ENCODE data around the gene SEC31A.

The SEC31A gene

GRCh38 chr4:82801910-82802521, 88.9 kb downstream of the SEC31A start:
- Histone ChIP-seq H3K27ac (ENCODE audit: low read length) (no peak overlapping the region), H3K4me1 (ENCODE audit: control insufficient read depth in 1 of 2, insufficient read depth in 2 of 2, low read length in 2 of 2) (peaks cover 0 to 8% of the 10 kb centered on the region in 2 donors), H3K9me3 (ENCODE audit: control insufficient read depth in 1 of 2, low read length in 2 of 2) (no peaks in the 10 kb centered on the region), H3K4me3 (ENCODE audit: low read depth in 1 of 2, low read length in 2 of 2) (no peak overlapping the region), H3K27me3 (ENCODE audit: low read depth, low read length) (no peaks in the 10 kb centered on the region), H3K36me3 (ENCODE audit: control insufficient read depth in 1 of 2, insufficient read depth in 2 of 2, low read length in 2 of 2) (no peaks in the 10 kb centered on the region)

GRCh38 chr4:82799006-82799881, 91.7 kb downstream of the SEC31A start:
- H3K4me3 ChIP-seq (ENCODE audit: low read depth in 1 of 2, low read length in 2 of 2), result peak overlapping the region; percentile 75 to 90
- no peaks in the 10 kb centered on the region for H3K36me3 ChIP-seq (ENCODE audit: control insufficient read depth in 1 of 2, insufficient read depth in 2 of 2, low read length in 2 of 2)
- H3K9me3 ChIP-seq (ENCODE audit: control insufficient read depth in 1 of 2, low read length in 2 of 2), result no peaks in the 10 kb centered on the region
- H3K4me1 ChIP-seq (ENCODE audit: control insufficient read depth in 1 of 2, insufficient read depth in 2 of 2, low read length in 2 of 2), result peaks cover 0 to 16% of the 10 kb centered on the region in 2 donors
- H3K27me3 ChIP-seq (ENCODE audit: low read depth, low read length), result no peaks in the 10 kb centered on the region
- peak overlapping the region; percentile 29 for H3K27ac ChIP-seq (ENCODE audit: low read length)

GRCh38 chr4:82798168-82799005, 92.6 kb downstream of the SEC31A start, which contains the start of gene SCD5:
Gene SCD5, minus strand, starts transcription at chr4:82798796. Its CDS starts 259 bp downstream, at chr4:82798537.
- peaks cover 0 to 16% of the 10 kb centered on the region in 2 donors for H3K4me1 ChIP-seq (ENCODE audit: control insufficient read depth in 1 of 2, insufficient read depth in 2 of 2, low read length in 2 of 2)
- no peaks in the 10 kb centered on the region for H3K9me3 ChIP-seq (ENCODE audit: control insufficient read depth in 1 of 2, low read length in 2 of 2)
- no peaks in the 10 kb centered on the region for H3K36me3 ChIP-seq (ENCODE audit: control insufficient read depth in 1 of 2, insufficient read depth in 2 of 2, low read length in 2 of 2)
- no peaks in the 10 kb centered on the region for H3K27me3 ChIP-seq (ENCODE audit: low read depth, low read length)
- H3K4me3 ChIP-seq (ENCODE audit: low read depth in 1 of 2, low read length in 2 of 2), result peak within 1 kb of the TSS; percentile 75 to 90
- H3K27ac ChIP-seq (ENCODE audit: low read length), result peak within 1 kb of the TSS; percentile 29

DNA sequence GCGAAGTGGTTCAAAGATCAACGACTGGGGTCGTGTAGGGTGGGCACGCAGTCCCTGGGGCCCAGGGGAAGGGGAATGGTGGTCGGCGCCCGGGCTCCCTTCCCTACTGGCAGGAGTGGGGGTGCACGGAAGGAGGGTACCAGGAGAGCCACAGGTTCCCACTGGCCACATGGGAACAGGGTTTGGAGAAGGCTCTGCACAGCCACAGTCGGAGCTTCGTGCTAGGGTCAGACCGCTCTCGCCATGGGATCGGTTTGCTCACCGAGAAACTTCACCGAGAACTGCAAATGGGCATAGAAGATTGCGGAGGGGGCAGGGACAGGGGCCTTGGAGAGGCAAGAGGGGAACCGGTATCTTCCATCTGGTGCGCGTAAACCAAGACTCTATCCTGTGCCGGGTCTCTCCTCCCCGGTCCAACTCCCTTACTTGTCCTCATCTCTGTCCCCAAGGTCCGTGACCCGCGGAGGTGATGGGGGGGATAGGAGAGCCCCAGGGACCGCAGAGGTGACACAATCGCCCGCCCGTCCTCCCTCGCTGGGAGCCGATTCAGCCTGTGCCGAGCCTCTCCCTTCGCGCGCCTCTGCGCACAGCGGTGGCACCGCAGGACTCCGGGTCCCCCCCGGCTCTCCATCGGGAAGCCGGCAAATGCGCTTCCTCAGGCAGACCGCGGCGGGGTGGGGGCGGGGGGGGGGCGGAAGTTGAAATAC, 93.4 kb downstream of the SEC31A start:
- Histone ChIP-seq H3K36me3 (ENCODE audit: control insufficient read depth in 1 of 2, insufficient read depth in 2 of 2, low read length in 2 of 2) (no peaks in the 10 kb centered on the region), H3K4me1 (ENCODE audit: control insufficient read depth in 1 of 2, insufficient read depth in 2 of 2, low read length in 2 of 2) (peaks cover 0 to 16% of the 10 kb centered on the region in 2 donors), H3K9me3 (ENCODE audit: control insufficient read depth in 1 of 2, low read length in 2 of 2) (no peaks in the 10 kb centered on the region), H3K27ac (ENCODE audit: low read length) (no peak overlapping the region), H3K27me3 (ENCODE audit: low read depth, low read length) (no peaks in the 10 kb centered on the region), H3K4me3 (ENCODE audit: low read depth in 1 of 2, low read length in 2 of 2) (peak overlapping the region; percentile 57 to 90)

DNA sequence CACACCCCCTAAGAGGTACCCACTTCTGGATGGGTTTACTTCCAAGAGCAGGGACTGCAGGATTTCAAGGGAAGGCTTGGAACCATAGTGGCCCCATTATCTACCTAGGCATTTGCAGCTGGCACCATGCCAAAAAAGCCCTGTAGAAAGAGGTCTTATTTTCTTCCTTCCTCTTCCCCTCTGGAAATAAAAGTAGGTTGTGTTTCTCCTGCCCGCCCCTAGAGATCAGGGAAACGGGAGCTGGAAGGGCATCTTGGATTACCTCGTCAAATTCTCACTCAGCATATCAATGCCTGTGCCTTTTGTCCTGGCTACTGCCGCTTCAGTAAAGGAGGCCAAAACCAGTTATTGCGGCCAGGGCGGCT, 93.9 kb downstream of the SEC31A start:
- H3K4me1 ChIP-seq (ENCODE audit: control insufficient read depth in 1 of 2, insufficient read depth in 2 of 2, low read length in 2 of 2), result peaks cover 0 to 16% of the 10 kb centered on the region in 2 donors
- no peak overlapping the region for H3K27ac ChIP-seq (ENCODE audit: low read length)
- H3K4me3 ChIP-seq (ENCODE audit: low read depth in 1 of 2, low read length in 2 of 2), result peak overlapping the region; percentile 57 to 90
- no peaks in the 10 kb centered on the region for H3K27me3 ChIP-seq (ENCODE audit: low read depth, low read length)
- no peaks in the 10 kb centered on the region for H3K9me3 ChIP-seq (ENCODE audit: control insufficient read depth in 1 of 2, low read length in 2 of 2)
- no peaks in the 10 kb centered on the region for H3K36me3 ChIP-seq (ENCODE audit: control insufficient read depth in 1 of 2, insufficient read depth in 2 of 2, low read length in 2 of 2)

GRCh38 chr4:82792912-82793649, 97.9 kb downstream of the SEC31A start:
- Histone ChIP-seq H3K4me3 (ENCODE audit: low read depth in 1 of 2, low read length in 2 of 2) (no peak overlapping the region), H3K4me1 (ENCODE audit: control insufficient read depth in 1 of 2, insufficient read depth in 2 of 2, low read length in 2 of 2) (peaks cover 0 to 33% of the 10 kb centered on the region in 2 donors), H3K27ac (ENCODE audit: low read length) (no peak overlapping the region), H3K9me3 (ENCODE audit: control insufficient read depth in 1 of 2, low read length in 2 of 2) (no peaks in the 10 kb centered on the region), H3K36me3 (ENCODE audit: control insufficient read depth in 1 of 2, insufficient read depth in 2 of 2, low read length in 2 of 2) (no peaks in the 10 kb centered on the region), H3K27me3 (ENCODE audit: low read depth, low read length) (no peaks in the 10 kb centered on the region)

- no peaks in the 10 kb centered on the region for H3K27me3 ChIP-seq (ENCODE audit: low read depth, low read length)
- no peaks in the 10 kb centered on the region for H3K9me3 ChIP-seq (ENCODE audit: control insufficient read depth in 1 of 2, low read length in 2 of 2)
- H3K4me3 ChIP-seq (ENCODE audit: low read depth in 1 of 2, low read length in 2 of 2), result no peak overlapping the region
- H3K27ac ChIP-seq (ENCODE audit: low read length), result no peak overlapping the region
- H3K36me3 ChIP-seq (ENCODE audit: control insufficient read depth in 1 of 2, insufficient read depth in 2 of 2, low read length in 2 of 2), result no peaks in the 10 kb centered on the region
- H3K4me1 ChIP-seq (ENCODE audit: control insufficient read depth in 1 of 2, insufficient read depth in 2 of 2, low read length in 2 of 2), result peaks cover 0 to 30% of the 10 kb centered on the region in 2 donors
Observed at GRCh38 chr4:82791179-82791578, 99.8 kb downstream of the SEC31A start.

GRCh38 chr4:82790060-82790660, 100.8 kb downstream of the SEC31A start:
- Histone ChIP-seq H3K36me3 (ENCODE audit: control insufficient read depth in 1 of 2, insufficient read depth in 2 of 2, low read length in 2 of 2) (no peaks in the 10 kb centered on the region), H3K4me3 (ENCODE audit: low read depth in 1 of 2, low read length in 2 of 2) (no peak overlapping the region), H3K4me1 (ENCODE audit: control insufficient read depth in 1 of 2, insufficient read depth in 2 of 2, low read length in 2 of 2) (peaks cover 2 to 40% of the 10 kb centered on the region in 2 donors), H3K9me3 (ENCODE audit: control insufficient read depth in 1 of 2, low read length in 2 of 2) (no peaks in the 10 kb centered on the region), H3K27ac (ENCODE audit: low read length) (no peak overlapping the region), H3K27me3 (ENCODE audit: low read depth, low read length) (no peaks in the 10 kb centered on the region)

DNA sequence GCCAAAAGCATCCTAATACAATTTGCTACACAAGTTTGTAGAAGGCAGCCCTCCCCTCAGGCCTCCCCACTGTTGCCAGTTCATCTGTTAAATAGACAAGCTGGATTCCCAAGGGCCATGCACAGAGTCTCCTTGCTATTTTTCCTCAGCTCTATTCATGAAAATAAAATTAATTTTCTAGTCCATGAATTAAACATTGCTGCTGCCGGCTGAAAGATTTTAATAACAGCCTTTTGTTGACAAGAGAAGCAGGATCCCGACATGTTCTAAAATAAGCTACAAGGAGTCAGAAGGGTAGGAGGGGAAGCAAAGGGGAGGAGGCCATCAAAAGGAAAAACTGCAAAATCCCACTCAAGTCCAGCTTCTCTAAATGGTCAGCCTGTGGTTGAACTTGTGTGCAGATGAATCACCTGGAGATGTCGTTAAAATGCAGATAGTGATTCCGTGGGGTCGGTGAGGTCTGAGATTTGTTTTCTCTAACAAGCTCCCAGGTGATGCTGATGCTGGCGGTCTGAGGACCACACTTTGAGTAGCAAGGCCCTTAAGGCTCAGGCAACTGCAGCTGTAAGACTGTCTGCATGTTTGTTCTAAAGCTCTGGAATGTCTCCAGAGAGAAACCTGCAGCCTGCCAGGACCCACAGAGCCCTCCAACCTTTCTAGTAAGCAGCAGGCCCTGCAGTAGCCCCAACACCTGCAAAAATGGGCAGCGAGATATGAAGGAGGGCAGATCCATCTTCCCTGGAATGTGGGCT, 101.8 kb downstream of the SEC31A start:
- Histone ChIP-seq H3K27ac (ENCODE audit: low read length) (no peak overlapping the region), H3K9me3 (ENCODE audit: control insufficient read depth in 1 of 2, low read length in 2 of 2) (no peaks in the 10 kb centered on the region), H3K4me3 (ENCODE audit: low read depth in 1 of 2, low read length in 2 of 2) (no peak overlapping the region), H3K27me3 (ENCODE audit: low read depth, low read length) (no peaks in the 10 kb centered on the region), H3K4me1 (ENCODE audit: control insufficient read depth in 1 of 2, insufficient read depth in 2 of 2, low read length in 2 of 2) (peaks cover 10 to 48% of the 10 kb centered on the region in 2 donors), H3K36me3 (ENCODE audit: control insufficient read depth in 1 of 2, insufficient read depth in 2 of 2, low read length in 2 of 2) (no peaks in the 10 kb centered on the region)
